ENCODE measurements around the gene BBOX1.

BBOX1 gene

GRCh38 chr11:27008811-27009535 lies 31.6 kb upstream of the BBOX1 start:
- no peak overlapping the region for H3K4me3 ChIP-seq (ENCODE audit: low read depth in 1 of 2, low read length in 2 of 2)
- H3K36me3 ChIP-seq (ENCODE audit: control insufficient read depth in 1 of 2, insufficient read depth in 2 of 2, low read length in 2 of 2): no peaks in the 10 kb centered on the region
- no peak overlapping the region for H3K27ac ChIP-seq (ENCODE audit: low read length)
- H3K27me3 ChIP-seq (ENCODE audit: low read depth, low read length): no peaks in the 10 kb centered on the region
- peaks cover 12 to 20% of the 10 kb centered on the region in 2 donors for H3K4me1 ChIP-seq (ENCODE audit: control insufficient read depth in 1 of 2, insufficient read depth in 2 of 2, low read length in 2 of 2)
- no peaks in the 10 kb centered on the region for H3K9me3 ChIP-seq (ENCODE audit: control insufficient read depth in 1 of 2, low read length in 2 of 2)

- no peaks in the 10 kb centered on the region for H3K36me3 ChIP-seq (ENCODE audit: control insufficient read depth in 1 of 2, insufficient read depth in 2 of 2, low read length in 2 of 2)
- H3K27ac ChIP-seq (ENCODE audit: low read length): no peak overlapping the region
- no peaks in the 10 kb centered on the region for H3K27me3 ChIP-seq (ENCODE audit: low read depth, low read length)
- H3K9me3 ChIP-seq (ENCODE audit: control insufficient read depth in 1 of 2, low read length in 2 of 2): no peaks in the 10 kb centered on the region
- H3K4me3 ChIP-seq (ENCODE audit: low read depth in 1 of 2, low read length in 2 of 2): peak overlapping the region in 1 of 2 donors; percentile 5
- peaks cover 12 to 24% of the 10 kb centered on the region in 2 donors for H3K4me1 ChIP-seq (ENCODE audit: control insufficient read depth in 1 of 2, insufficient read depth in 2 of 2, low read length in 2 of 2)
These were observed 28.9 kb upstream of the BBOX1 start for GRCh38 chr11:27011560-27012233.

GRCh38 chr11:27012234-27012921 lies 28.2 kb upstream of the BBOX1 start:
- Histone ChIP-seq H3K4me3 (ENCODE audit: low read depth in 1 of 2, low read length in 2 of 2) (peak overlapping the region in 1 of 2 donors; percentile 5), H3K9me3 (ENCODE audit: control insufficient read depth in 1 of 2, low read length in 2 of 2) (no peaks in the 10 kb centered on the region), H3K27ac (ENCODE audit: low read length) (no peak overlapping the region), H3K4me1 (ENCODE audit: control insufficient read depth in 1 of 2, insufficient read depth in 2 of 2, low read length in 2 of 2) (peaks cover 12 to 24% of the 10 kb centered on the region in 2 donors), H3K27me3 (ENCODE audit: low read depth, low read length) (no peaks in the 10 kb centered on the region), H3K36me3 (ENCODE audit: control insufficient read depth in 1 of 2, insufficient read depth in 2 of 2, low read length in 2 of 2) (no peaks in the 10 kb centered on the region)

GRCh38 chr11:27013781-27014361 lies 26.7 kb upstream of the BBOX1 start:
- Histone ChIP-seq H3K27ac (ENCODE audit: low read length) (no peak overlapping the region), H3K36me3 (ENCODE audit: control insufficient read depth in 1 of 2, insufficient read depth in 2 of 2, low read length in 2 of 2) (no peaks in the 10 kb centered on the region), H3K27me3 (ENCODE audit: low read depth, low read length) (no peaks in the 10 kb centered on the region), H3K4me3 (ENCODE audit: low read depth in 1 of 2, low read length in 2 of 2) (no peak overlapping the region), H3K9me3 (ENCODE audit: control insufficient read depth in 1 of 2, low read length in 2 of 2) (no peaks in the 10 kb centered on the region), H3K4me1 (ENCODE audit: control insufficient read depth in 1 of 2, insufficient read depth in 2 of 2, low read length in 2 of 2) (peaks cover 12 to 24% of the 10 kb centered on the region in 2 donors)

GRCh38 chr11:27018902-27019529 lies 21.6 kb upstream of the BBOX1 start:
- no peak overlapping the region for H3K27ac ChIP-seq (ENCODE audit: low read length)
- H3K36me3 ChIP-seq (ENCODE audit: control insufficient read depth in 1 of 2, insufficient read depth in 2 of 2, low read length in 2 of 2): no peaks in the 10 kb centered on the region
- peaks cover 0 to 3% of the 10 kb centered on the region in 2 donors for H3K4me1 ChIP-seq (ENCODE audit: control insufficient read depth in 1 of 2, insufficient read depth in 2 of 2, low read length in 2 of 2)
- H3K27me3 ChIP-seq (ENCODE audit: low read depth, low read length): no peaks in the 10 kb centered on the region
- no peaks in the 10 kb centered on the region for H3K9me3 ChIP-seq (ENCODE audit: control insufficient read depth in 1 of 2, low read length in 2 of 2)
- no peak overlapping the region for H3K4me3 ChIP-seq (ENCODE audit: low read depth in 1 of 2, low read length in 2 of 2)

GRCh38 chr11:27020751-27021150 lies 19.9 kb upstream of the BBOX1 start:
- Histone ChIP-seq H3K4me1 (ENCODE audit: control insufficient read depth in 1 of 2, insufficient read depth in 2 of 2, low read length in 2 of 2) (no peaks in the 10 kb centered on the region), H3K27me3 (ENCODE audit: low read depth, low read length) (no peaks in the 10 kb centered on the region), H3K36me3 (ENCODE audit: control insufficient read depth in 1 of 2, insufficient read depth in 2 of 2, low read length in 2 of 2) (no peaks in the 10 kb centered on the region), H3K9me3 (ENCODE audit: control insufficient read depth in 1 of 2, low read length in 2 of 2) (no peaks in the 10 kb centered on the region), H3K27ac (ENCODE audit: low read length) (no peak overlapping the region), H3K4me3 (ENCODE audit: low read depth in 1 of 2, low read length in 2 of 2) (no peak overlapping the region)

GRCh38 chr11:27022659-27023251 lies 17.9 kb upstream of the BBOX1 start:
- Histone ChIP-seq H3K4me3 (ENCODE audit: low read depth in 1 of 2, low read length in 2 of 2) (no peak overlapping the region), H3K4me1 (ENCODE audit: control insufficient read depth in 1 of 2, insufficient read depth in 2 of 2, low read length in 2 of 2) (no peaks in the 10 kb centered on the region), H3K27me3 (ENCODE audit: low read depth, low read length) (no peaks in the 10 kb centered on the region)

GRCh38 chr11:27024865-27025264 lies 15.8 kb upstream of the BBOX1 start:
- no peak overlapping the region for H3K4me3 ChIP-seq (ENCODE audit: low read depth in 1 of 2, low read length in 2 of 2)
- H3K9me3 ChIP-seq (ENCODE audit: control insufficient read depth in 1 of 2, low read length in 2 of 2): no peaks in the 10 kb centered on the region
- no peaks in the 10 kb centered on the region for H3K36me3 ChIP-seq (ENCODE audit: control insufficient read depth in 1 of 2, insufficient read depth in 2 of 2, low read length in 2 of 2)
- H3K27me3 ChIP-seq (ENCODE audit: low read depth, low read length): no peaks in the 10 kb centered on the region
- no peak overlapping the region for H3K27ac ChIP-seq (ENCODE audit: low read length)
- no peaks in the 10 kb centered on the region for H3K4me1 ChIP-seq (ENCODE audit: control insufficient read depth in 1 of 2, insufficient read depth in 2 of 2, low read length in 2 of 2)

More at GRCh38 chr11:27022659-27023251, 17.9 kb upstream of the BBOX1 start:
- H3K9me3 ChIP-seq (ENCODE audit: control insufficient read depth in 1 of 2, low read length in 2 of 2): no peaks in the 10 kb centered on the region
- H3K27ac ChIP-seq (ENCODE audit: low read length): no peak overlapping the region
- H3K36me3 ChIP-seq (ENCODE audit: control insufficient read depth in 1 of 2, insufficient read depth in 2 of 2, low read length in 2 of 2): no peaks in the 10 kb centered on the region

- Histone ChIP-seq H3K4me3 (ENCODE audit: low read depth in 1 of 2, low read length in 2 of 2) (no peak overlapping the region), H3K9me3 (ENCODE audit: control insufficient read depth in 1 of 2, low read length in 2 of 2) (no peaks in the 10 kb centered on the region), H3K4me1 (ENCODE audit: control insufficient read depth in 1 of 2, insufficient read depth in 2 of 2, low read length in 2 of 2) (no peaks in the 10 kb centered on the region), H3K36me3 (ENCODE audit: control insufficient read depth in 1 of 2, insufficient read depth in 2 of 2, low read length in 2 of 2) (no peaks in the 10 kb centered on the region), H3K27ac (ENCODE audit: low read length) (no peak overlapping the region), H3K27me3 (ENCODE audit: low read depth, low read length) (no peaks in the 10 kb centered on the region)
These were observed 15.2 kb upstream of the BBOX1 start for GRCh38 chr11:27025312-27025955.

GRCh38 chr11:27025957-27026733 lies 14.5 kb upstream of the BBOX1 start:
- no peak overlapping the region for H3K27ac ChIP-seq (ENCODE audit: low read length)
- no peak overlapping the region for H3K4me3 ChIP-seq (ENCODE audit: low read depth in 1 of 2, low read length in 2 of 2)

More at GRCh38 chr11:27025957-27026733, 14.5 kb upstream of the BBOX1 start:
- Histone ChIP-seq H3K36me3 (ENCODE audit: control insufficient read depth in 1 of 2, insufficient read depth in 2 of 2, low read length in 2 of 2) (no peaks in the 10 kb centered on the region), H3K9me3 (ENCODE audit: control insufficient read depth in 1 of 2, low read length in 2 of 2) (no peaks in the 10 kb centered on the region), H3K27me3 (ENCODE audit: low read depth, low read length) (no peaks in the 10 kb centered on the region), H3K4me1 (ENCODE audit: control insufficient read depth in 1 of 2, insufficient read depth in 2 of 2, low read length in 2 of 2) (no peaks in the 10 kb centered on the region)

Measured in muscle layer of duodenum (tissue), 2 donors.